SK-N-SH treated with all-trans-retinoic acid at 6 μM for 48 hours (cell line): ENCODE data around the gene RSPH9.
"Not testable (repeated sequence)": the region's sequence is repeated elsewhere in the genome, so short reads cannot be mapped to it uniquely, and the experiment has no call there.

Experiments used
- ATAC-seq: fragments of 200-7000 bp; cut with Tn5 transposase; 3 replicates; pipeline ENCODE4 v1.9.1; 2020; ENCODE audit warnings: mild to moderate bottlenecking, moderate library complexity
- BACH2 ChIP-seq: fragments of 250-450 bp; sonication (Bioruptor Pico); IDR thresholded peaks from 2 replicates; pipeline ENCODE4 v1.9.0; 2021; ENCODE audit warnings: mild to moderate bottlenecking, borderline replicate concordance
- CSDC2 ChIP-seq: fragments of 250-450 bp; sonication (Bioruptor Pico); IDR thresholded peaks from 2 replicates; pipeline ENCODE4 v1.5.0; 2020; ENCODE audit warnings: mild to moderate bottlenecking, moderate library complexity
- ESRRG ChIP-seq: fragments of 250-450 bp; sonication (Bioruptor Pico); IDR thresholded peaks from 2 replicates; pipeline ENCODE4 v1.6.1; 2021; ENCODE audit warnings: mild to moderate bottlenecking
- GLIS3 ChIP-seq: fragments of 250-450 bp; sonication (Bioruptor Pico); IDR thresholded peaks from 2 replicates; pipeline ENCODE4 v1.5.0; 2020; ENCODE audit warnings: mild to moderate bottlenecking, moderate library complexity
- ISL1 ChIP-seq: fragments of 250-450 bp; sonication (Bioruptor Pico); IDR thresholded peaks from 2 replicates; pipeline ENCODE4 v2.1.2; 2022; ENCODE audit warnings: mild to moderate bottlenecking, moderate library complexity
- OSR1 ChIP-seq: fragments of 250-450 bp; sonication (Bioruptor Pico); IDR thresholded peaks from 2 replicates; pipeline ENCODE4 v1.8.0; 2022; ENCODE audit warnings: moderate library complexity, mild to moderate bottlenecking, inconsistent platforms
- PATZ1 ChIP-seq: fragments of 250-450 bp; sonication (Bioruptor Pico); IDR thresholded peaks from 2 replicates; pipeline ENCODE4 v1.8.0; 2020; ENCODE audit warnings: mild to moderate bottlenecking, moderate library complexity, borderline replicate concordance
- PPARA ChIP-seq: fragments of 250-450 bp; sonication (Bioruptor Pico); IDR thresholded peaks from 2 replicates; pipeline ENCODE4 v1.5.0; 2020; ENCODE audit warnings: mild to moderate bottlenecking, borderline replicate concordance
- RARB ChIP-seq: fragments of 250-450 bp; sonication (Bioruptor Pico); IDR thresholded peaks from 2 replicates; pipeline ENCODE4 v1.8.0; 2021; ENCODE audit warnings: mild to moderate bottlenecking, moderate library complexity
- SNAI2 ChIP-seq: fragments of 250-450 bp; sonication (Bioruptor Pico); IDR thresholded peaks from 2 replicates; pipeline ENCODE4 v1.5.0; 2020; ENCODE audit warnings: mild to moderate bottlenecking, moderate library complexity
- TCF4 ChIP-seq: fragments of 250-450 bp; sonication (Bioruptor Pico); IDR thresholded peaks from 2 replicates; pipeline ENCODE4 v1.8.0; 2021; ENCODE audit warnings: mild to moderate bottlenecking, moderate library complexity, borderline replicate concordance
- TOX ChIP-seq: fragments of 250-450 bp; sonication (Bioruptor Pico); IDR thresholded peaks from 2 replicates; pipeline ENCODE4 v1.8.0; 2021; ENCODE audit warnings: mild to moderate bottlenecking, moderate library complexity, borderline replicate concordance
- ZNF70 ChIP-seq: fragments of 450-650 bp; formaldehyde crosslinking; IDR thresholded peaks from 2 replicates; pipeline ENCODE4 v1.5.0; 2020; ENCODE audit warnings: mild to moderate bottlenecking, moderate library complexity
- ZNF8 ChIP-seq: fragments of 450-650 bp; formaldehyde crosslinking; IDR thresholded peaks from 2 replicates; pipeline ENCODE4 v1.5.0; 2020; ENCODE audit warnings: mild to moderate bottlenecking, moderate library complexity
- TF ChIP-seq, protein P1 (sequence below): fragments of 250-450 bp; sonication (Bioruptor Pico); IDR thresholded peaks from 2 replicates; pipeline ENCODE4 v1.8.0; 2021; ENCODE audit warnings: low read depth, mild to moderate bottlenecking, moderate library complexity, borderline replicate concordance
- TF ChIP-seq, protein P2 (sequence below): fragments of 250-450 bp; sonication (Bioruptor Pico); IDR thresholded peaks from 2 replicates; pipeline ENCODE4 v1.5.0; 2020; ENCODE audit warnings: mild to moderate bottlenecking, moderate library complexity

RSPH9 gene

DNA sequence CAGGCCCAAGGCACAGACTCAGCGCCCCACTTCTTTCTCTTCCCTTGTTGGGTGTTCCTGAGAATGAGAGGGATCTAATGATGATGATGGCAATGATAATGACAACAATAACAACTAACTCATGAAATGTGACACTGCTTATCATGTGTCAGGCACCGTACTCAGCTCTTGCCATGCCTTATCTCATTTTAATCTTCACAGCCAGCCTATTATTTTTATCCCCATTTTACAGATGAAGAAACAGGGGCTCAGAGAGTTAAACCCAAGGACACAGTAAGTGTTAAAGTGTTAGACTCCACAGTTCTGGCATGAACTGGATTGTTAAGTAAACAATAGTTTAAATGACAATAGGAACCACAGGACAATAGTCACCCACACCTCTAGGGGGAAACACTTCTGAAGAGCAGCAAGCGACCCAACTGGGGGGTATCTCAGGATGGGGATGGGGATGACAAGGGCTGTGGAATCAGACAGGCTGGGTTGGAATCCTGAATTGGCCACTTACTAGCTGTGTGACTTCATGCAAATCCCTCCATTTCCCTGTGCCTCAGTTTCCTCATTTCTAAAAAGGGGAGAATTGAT, 12.5 kb downstream of the RSPH9 start:
- ATAC-seq: no peak
- no peak for TF ChIP-seq SNAI2 (CRISPR knock-in tag)
- no peak for TF ChIP-seq PATZ1
- TF ChIP-seq BACH2 (CRISPR knock-in tag): no peak
- TF ChIP-seq ESRRG (CRISPR knock-in tag): no peak
- TF ChIP-seq, protein P1, sequence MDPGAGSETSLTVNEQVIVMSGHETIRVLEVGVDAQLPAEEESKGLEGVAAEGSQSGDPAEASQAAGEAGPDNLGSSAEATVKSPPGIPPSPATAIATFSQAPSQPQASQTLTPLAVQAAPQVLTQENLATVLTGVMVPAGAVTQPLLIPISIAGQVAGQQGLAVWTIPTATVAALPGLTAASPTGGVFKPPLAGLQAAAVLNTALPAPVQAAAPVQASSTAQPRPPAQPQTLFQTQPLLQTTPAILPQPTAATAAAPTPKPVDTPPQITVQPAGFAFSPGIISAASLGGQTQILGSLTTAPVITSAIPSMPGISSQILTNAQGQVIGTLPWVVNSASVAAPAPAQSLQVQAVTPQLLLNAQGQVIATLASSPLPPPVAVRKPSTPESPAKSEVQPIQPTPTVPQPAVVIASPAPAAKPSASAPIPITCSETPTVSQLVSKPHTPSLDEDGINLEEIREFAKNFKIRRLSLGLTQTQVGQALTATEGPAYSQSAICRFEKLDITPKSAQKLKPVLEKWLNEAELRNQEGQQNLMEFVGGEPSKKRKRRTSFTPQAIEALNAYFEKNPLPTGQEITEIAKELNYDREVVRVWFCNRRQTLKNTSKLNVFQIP: no peak
- no peak for TF ChIP-seq TCF4 (CRISPR knock-in tag)
- no peak for TF ChIP-seq ISL1 (CRISPR knock-in tag)
- no peak for TF ChIP-seq CSDC2 (CRISPR knock-in tag)
- TF ChIP-seq GLIS3 (CRISPR knock-in tag): no peak

GRCh38 chr6:43658161-43658560, 13.3 kb downstream of the RSPH9 start:
- no peak for ATAC-seq
- TF ChIP-seq OSR1 (CRISPR knock-in tag) (no peak), TOX (CRISPR knock-in tag) (no peak), ESRRG (CRISPR knock-in tag) (no peak)
- TF ChIP-seq, protein P2, sequence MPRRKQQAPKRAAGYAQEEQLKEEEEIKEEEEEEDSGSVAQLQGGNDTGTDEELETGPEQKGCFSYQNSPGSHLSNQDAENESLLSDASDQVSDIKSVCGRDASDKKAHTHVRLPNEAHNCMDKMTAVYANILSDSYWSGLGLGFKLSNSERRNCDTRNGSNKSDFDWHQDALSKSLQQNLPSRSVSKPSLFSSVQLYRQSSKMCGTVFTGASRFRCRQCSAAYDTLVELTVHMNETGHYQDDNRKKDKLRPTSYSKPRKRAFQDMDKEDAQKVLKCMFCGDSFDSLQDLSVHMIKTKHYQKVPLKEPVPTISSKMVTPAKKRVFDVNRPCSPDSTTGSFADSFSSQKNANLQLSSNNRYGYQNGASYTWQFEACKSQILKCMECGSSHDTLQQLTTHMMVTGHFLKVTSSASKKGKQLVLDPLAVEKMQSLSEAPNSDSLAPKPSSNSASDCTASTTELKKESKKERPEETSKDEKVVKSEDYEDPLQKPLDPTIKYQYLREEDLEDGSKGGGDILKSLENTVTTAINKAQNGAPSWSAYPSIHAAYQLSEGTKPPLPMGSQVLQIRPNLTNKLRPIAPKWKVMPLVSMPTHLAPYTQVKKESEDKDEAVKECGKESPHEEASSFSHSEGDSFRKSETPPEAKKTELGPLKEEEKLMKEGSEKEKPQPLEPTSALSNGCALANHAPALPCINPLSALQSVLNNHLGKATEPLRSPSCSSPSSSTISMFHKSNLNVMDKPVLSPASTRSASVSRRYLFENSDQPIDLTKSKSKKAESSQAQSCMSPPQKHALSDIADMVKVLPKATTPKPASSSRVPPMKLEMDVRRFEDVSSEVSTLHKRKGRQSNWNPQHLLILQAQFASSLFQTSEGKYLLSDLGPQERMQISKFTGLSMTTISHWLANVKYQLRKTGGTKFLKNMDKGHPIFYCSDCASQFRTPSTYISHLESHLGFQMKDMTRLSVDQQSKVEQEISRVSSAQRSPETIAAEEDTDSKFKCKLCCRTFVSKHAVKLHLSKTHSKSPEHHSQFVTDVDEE: no peak

- not testable (repeated sequence) for ATAC-seq
These were observed 18.1 kb downstream of the RSPH9 start for GRCh38 chr6:43662948-43663347.

GRCh38 chr6:43665376-43665775, 20.5 kb downstream of the RSPH9 start:
- ATAC-seq: no peak
- TF ChIP-seq RARB (CRISPR knock-in tag): no peak
- no peak for TF ChIP-seq ZNF8 (CRISPR knock-in tag)
- no peak for TF ChIP-seq ESRRG (CRISPR knock-in tag)
- no peak for TF ChIP-seq ISL1 (CRISPR knock-in tag)
- no peak for TF ChIP-seq PPARA (CRISPR knock-in tag)
- TF ChIP-seq, protein P1: no peak
- TF ChIP-seq ZNF70 (CRISPR knock-in tag): no peak
- no peak for TF ChIP-seq GLIS3 (CRISPR knock-in tag)
- TF ChIP-seq PATZ1: no peak
- no peak for TF ChIP-seq TOX (CRISPR knock-in tag)
